GM12874 (cell line): ENCODE measurements around the gene CLEC10A.

ENCODE experiments used
- CTCF ChIP-seq: IDR thresholded peaks from 2 replicates; pipeline ENCODE4 v1.5.1; 2011; ENCODE audit warnings: low read depth, mild to moderate bottlenecking, control low read depth, low read length, moderate library complexity; ENCODE audit not compliant: insufficient read depth

CLEC10A gene

GRCh38 chr17:7042501-7043181 is 37.4 kb downstream of the CLEC10A start:
- TF ChIP-seq CTCF, result no peak

- TF ChIP-seq CTCF, result no peak
These were observed 38.2 kb downstream of the CLEC10A start for GRCh38 chr17:7041607-7042500.

- no peak for TF ChIP-seq CTCF
These were observed 40.2 kb downstream of the CLEC10A start for GRCh38 chr17:7039832-7040231.

GRCh38 chr17:7038025-7038862 is 41.8 kb downstream of the CLEC10A start:
- no peak for TF ChIP-seq CTCF

- TF ChIP-seq CTCF, result no peak
These were observed 44.3 kb downstream of the CLEC10A start, which contains the start of gene SLC16A13 for GRCh38 chr17:7035591-7036368. SLC16A13 (plus strand) TSS chr17:7036015; CDS start chr17:7036383, 368 bp downstream.

GRCh38 chr17:7034955-7035590 is 45.0 kb downstream of the CLEC10A start:
- no peak for TF ChIP-seq CTCF
